ENCODE results near the gene WDR35.

DNA sequence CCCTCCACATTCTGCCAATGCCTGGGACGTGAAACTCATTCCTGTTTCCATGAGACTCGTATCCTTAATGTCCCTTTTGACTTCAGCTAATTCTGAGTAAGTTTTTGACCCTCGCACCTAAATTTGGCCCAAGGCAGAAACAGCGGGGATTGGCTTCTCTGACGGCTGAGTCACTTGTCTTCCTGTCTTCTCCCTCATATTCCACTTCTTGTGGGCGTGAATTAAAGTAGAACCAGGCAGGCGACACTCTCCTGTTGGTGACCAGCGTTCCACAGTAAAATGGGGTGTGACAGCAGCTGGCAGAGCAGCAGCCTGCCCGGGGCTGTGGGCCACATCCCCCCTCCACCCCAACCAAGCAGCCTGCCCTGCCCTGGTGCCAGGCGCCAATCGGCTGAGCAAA, 103.6 kb downstream of the WDR35 start:
- TF ChIP-seq SP1 (IDR thresholded peaks at IDR 0.05) (no peak), ELF4 (IDR thresholded peaks at IDR 0.05) (no peak), SUZ12 (IDR thresholded peaks at IDR 0.05) (no peak), FOXM1 (IDR thresholded peaks at IDR 0.05; ENCODE audit: borderline replicate concordance) (no peak), L3MBTL2 (conservative IDR thresholded peaks at IDR 0.05) (no peak), FOXA1 (IDR thresholded peaks at IDR 0.05) (no peak), FOXK2 (IDR thresholded peaks at IDR 0.05) (no peak), ZNF384 (IDR thresholded peaks at IDR 0.05) (no peak), NFRKB (IDR thresholded peaks at IDR 0.05) (no peak), TARDBP (IDR thresholded peaks at IDR 0.05) (no peak), HDGF (IDR thresholded peaks at IDR 0.05; ENCODE audit: borderline replicate concordance) (no peak), BHLHE40 (IDR thresholded peaks at IDR 0.05; ENCODE audit: borderline replicate concordance) (no peak), LEF1 (IDR thresholded peaks at IDR 0.05; ENCODE audit: borderline replicate concordance) (no peak)
